ENCODE data around the gene AADACL2. TPM values are rescaled to one million over a fixed set of nuclear protein-coding genes. Genes with fewer than 3 reads are reported as not detected.

Gene AADACL2
- total RNA-seq: not detected

GRCh38 chr3:151733613-151734012 lies at the start of gene AADACL2:
TSS of gene AADACL2 (plus strand) at chr3:151733927. CDS start at chr3:151734036, 109 bp downstream.
- Mint-ChIP-seq H3K36me3 (no peaks in the 10 kb centered on the region), H3K4me3 (no peak within 1 kb of the TSS), H3K27me3 (no peaks in the 10 kb centered on the region), H3K27ac (no peak within 1 kb of the TSS), H3K9me3 (no peaks in the 10 kb centered on the region), H3K4me1 (no peaks in the 10 kb centered on the region)
- POLR2A ChIA-PET: no interaction called here
- no peak for ATAC-seq (ENCODE audit: low read depth)
- no peak for DNase-seq

DNA sequence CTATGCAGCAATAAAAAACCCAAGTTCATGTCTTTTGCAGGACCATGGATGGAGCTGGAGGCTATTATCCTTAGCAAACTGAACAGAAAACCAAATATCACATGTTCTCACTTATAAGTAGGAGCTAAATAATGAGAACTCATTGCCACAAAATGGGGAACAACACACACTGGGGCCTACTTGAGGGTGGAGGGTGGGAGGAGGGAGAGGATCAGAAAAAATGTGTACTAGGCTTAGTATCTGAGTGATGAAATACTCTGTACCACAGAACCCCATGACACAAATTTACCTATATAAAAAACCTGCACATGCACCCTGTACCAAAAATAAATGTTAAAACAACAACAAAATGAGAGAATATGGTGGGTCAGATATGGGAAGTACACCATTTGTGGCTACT lies 49.6 kb upstream of the AADACL2 start:
- Mint-ChIP-seq H3K9me3 (peaks cover 4% of the 10 kb centered on the region), H3K27me3 (peaks cover 3% of the 10 kb centered on the region), H3K4me1 (no peaks in the 10 kb centered on the region), H3K36me3 (no peaks in the 10 kb centered on the region), H3K4me3 (no peak overlapping the region), H3K27ac (no peak overlapping the region)
- ATAC-seq (ENCODE audit: low read depth) (no peak), DNase-seq (no peak)
- POLR2A ChIA-PET: no interaction called here

GRCh38 chr3:151686257-151686656 lies 47.5 kb upstream of the AADACL2 start:
- POLR2A ChIA-PET: no interaction called here
- DNase-seq (no peak), ATAC-seq (ENCODE audit: low read depth) (no peak)
- Mint-ChIP-seq H3K4me1 (no peaks in the 10 kb centered on the region), H3K27me3 (peaks cover 3% of the 10 kb centered on the region), H3K36me3 (no peaks in the 10 kb centered on the region), H3K27ac (no peak overlapping the region), H3K4me3 (no peak overlapping the region), H3K9me3 (peaks cover 4% of the 10 kb centered on the region)

DNA sequence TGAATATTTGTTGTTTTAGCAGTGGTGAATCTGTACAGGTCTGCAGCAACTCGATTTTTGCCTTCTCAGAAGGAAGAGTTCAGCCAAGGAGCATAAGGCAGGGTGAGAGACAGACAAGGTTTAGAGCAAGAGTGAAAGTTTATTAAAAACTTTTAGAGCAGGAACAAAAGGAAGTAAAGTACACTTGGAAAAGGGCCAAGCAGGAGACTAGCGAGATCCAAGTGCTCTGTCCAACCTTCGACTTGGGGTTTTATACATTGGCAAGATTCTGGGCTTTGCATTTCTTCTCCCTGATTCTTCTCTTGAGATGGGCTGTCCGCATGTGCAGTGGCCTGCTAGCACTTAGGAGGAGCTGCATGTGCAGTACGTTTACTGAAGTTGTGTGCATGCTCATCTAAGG lies 46.7 kb upstream of the AADACL2 start:
- no peak overlapping the region for H3K27ac Mint-ChIP-seq
- H3K4me1 Mint-ChIP-seq: no peaks in the 10 kb centered on the region
- no peaks in the 10 kb centered on the region for H3K36me3 Mint-ChIP-seq
- DNase-seq (no peak), ATAC-seq (ENCODE audit: low read depth) (no peak)
- peaks cover 2% of the 10 kb centered on the region for H3K9me3 Mint-ChIP-seq
- POLR2A ChIA-PET: no interaction called here
- H3K27me3 Mint-ChIP-seq: no peaks in the 10 kb centered on the region
- no peak overlapping the region for H3K4me3 Mint-ChIP-seq

DNA sequence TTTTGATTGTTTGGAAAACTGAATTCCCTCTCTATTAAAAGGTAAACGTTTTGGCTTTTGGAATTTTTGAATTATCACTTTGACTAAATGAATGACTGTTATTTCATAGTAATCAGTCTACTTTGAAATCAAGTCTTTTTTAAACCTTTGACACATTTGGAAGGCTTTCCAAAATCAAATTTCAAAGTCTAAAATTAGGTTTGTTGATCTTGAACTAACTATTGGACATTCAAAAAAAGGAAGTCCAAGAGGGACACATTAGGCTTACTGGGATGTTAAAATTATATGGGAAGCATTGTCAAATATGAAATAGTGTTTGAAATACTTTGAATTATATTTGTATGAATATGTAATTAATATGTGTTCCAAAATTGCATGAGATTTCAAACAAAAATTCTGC lies 45.2 kb upstream of the AADACL2 start:
- no peak for ATAC-seq (ENCODE audit: low read depth)
- H3K4me3 Mint-ChIP-seq: no peak overlapping the region
- H3K36me3 Mint-ChIP-seq: no peaks in the 10 kb centered on the region
- no peaks in the 10 kb centered on the region for H3K27me3 Mint-ChIP-seq
- no peak for DNase-seq
- POLR2A ChIA-PET: no interaction called here
- H3K9me3 Mint-ChIP-seq: no peaks in the 10 kb centered on the region
- no peaks in the 10 kb centered on the region for H3K4me1 Mint-ChIP-seq
- no peak overlapping the region for H3K27ac Mint-ChIP-seq

- H3K4me1 Mint-ChIP-seq: no peaks in the 10 kb centered on the region
- no peaks in the 10 kb centered on the region for H3K36me3 Mint-ChIP-seq
- H3K27ac Mint-ChIP-seq: no peak overlapping the region
- POLR2A ChIA-PET: no interaction called here
- H3K4me3 Mint-ChIP-seq: no peak overlapping the region
- DNase-seq (no peak), ATAC-seq (ENCODE audit: low read depth) (no peak)
- H3K9me3 Mint-ChIP-seq: no peaks in the 10 kb centered on the region
- H3K27me3 Mint-ChIP-seq: no peaks in the 10 kb centered on the region
Observed at GRCh38 chr3:151690645-151691044, 43.1 kb upstream of the AADACL2 start.

DNA sequence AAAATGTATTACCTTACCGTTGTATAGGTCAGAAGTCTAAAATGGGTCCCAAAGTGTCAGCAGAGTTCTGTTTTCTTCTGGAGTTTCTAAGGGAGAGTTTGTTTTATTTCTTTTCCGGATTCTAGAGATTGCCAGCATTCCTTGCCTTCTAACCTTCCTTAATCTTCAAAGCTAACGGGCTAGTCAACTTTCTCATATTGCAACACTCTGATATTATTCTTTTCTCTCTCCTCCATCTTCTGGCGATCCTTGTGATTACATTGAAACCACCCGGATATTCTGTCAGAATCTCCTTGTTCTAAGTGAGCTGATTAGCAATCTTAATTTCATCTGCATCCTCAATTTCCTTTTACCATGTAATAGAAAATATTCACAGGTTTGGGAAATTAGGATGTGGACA lies 36.2 kb upstream of the AADACL2 start:
- Mint-ChIP-seq H3K36me3 (no peaks in the 10 kb centered on the region), H3K9me3 (peaks cover 2% of the 10 kb centered on the region), H3K27ac (no peak overlapping the region), H3K4me1 (no peaks in the 10 kb centered on the region), H3K4me3 (no peak overlapping the region), H3K27me3 (no peaks in the 10 kb centered on the region)
- POLR2A ChIA-PET: no interaction called here
- DNase-seq (no peak), ATAC-seq (ENCODE audit: low read depth) (no peak)

DNA sequence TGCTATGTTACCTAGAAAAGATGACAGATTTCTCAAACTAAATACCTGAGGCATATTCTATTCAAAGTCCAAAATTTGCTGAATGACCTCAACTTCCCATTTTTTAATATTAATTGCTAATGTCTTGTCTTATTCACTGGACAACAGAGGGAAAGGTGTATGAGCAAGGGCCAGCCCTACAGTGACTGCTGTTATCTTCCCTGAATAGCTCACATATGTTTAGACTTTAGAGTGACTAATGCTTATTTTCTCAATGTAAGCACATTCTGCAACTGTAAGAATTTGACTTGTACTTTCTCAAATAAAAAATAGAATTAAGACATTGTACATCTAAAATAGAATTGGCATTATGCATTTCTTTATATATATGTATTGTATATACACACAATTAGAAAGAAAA lies 26.5 kb upstream of the AADACL2 start:
- no peak overlapping the region for H3K27ac Mint-ChIP-seq
- H3K4me3 Mint-ChIP-seq: no peak overlapping the region
- POLR2A ChIA-PET: no interaction called here
- no peak for ATAC-seq (ENCODE audit: low read depth)
- H3K4me1 Mint-ChIP-seq: no peaks in the 10 kb centered on the region
- H3K27me3 Mint-ChIP-seq: no peaks in the 10 kb centered on the region
- no peak for DNase-seq
- H3K9me3 Mint-ChIP-seq: peaks cover 2% of the 10 kb centered on the region
- H3K36me3 Mint-ChIP-seq: no peaks in the 10 kb centered on the region

- no peaks in the 10 kb centered on the region for H3K4me1 Mint-ChIP-seq
- no peak overlapping the region for H3K27ac Mint-ChIP-seq
- no peaks in the 10 kb centered on the region for H3K36me3 Mint-ChIP-seq
- DNase-seq (no peak), ATAC-seq (ENCODE audit: low read depth) (no peak)
- no peak overlapping the region for H3K4me3 Mint-ChIP-seq
- H3K9me3 Mint-ChIP-seq: no peaks in the 10 kb centered on the region
- POLR2A ChIA-PET: no interaction called here
- no peaks in the 10 kb centered on the region for H3K27me3 Mint-ChIP-seq
Observed at GRCh38 chr3:151708868-151709267, 24.9 kb upstream of the AADACL2 start.

GRCh38 chr3:151709847-151710246 lies 23.9 kb upstream of the AADACL2 start:
- ATAC-seq (ENCODE audit: low read depth) (no peak), DNase-seq (no peak)
- no peaks in the 10 kb centered on the region for H3K36me3 Mint-ChIP-seq
- POLR2A ChIA-PET: no interaction called here
- H3K27ac Mint-ChIP-seq: no peak overlapping the region
- H3K4me3 Mint-ChIP-seq: no peak overlapping the region
- no peaks in the 10 kb centered on the region for H3K4me1 Mint-ChIP-seq
- H3K9me3 Mint-ChIP-seq: no peaks in the 10 kb centered on the region
- no peaks in the 10 kb centered on the region for H3K27me3 Mint-ChIP-seq

- Mint-ChIP-seq H3K27ac (no peak overlapping the region), H3K9me3 (peaks cover 2% of the 10 kb centered on the region), H3K4me3 (no peak overlapping the region), H3K4me1 (no peaks in the 10 kb centered on the region), H3K27me3 (no peaks in the 10 kb centered on the region), H3K36me3 (no peaks in the 10 kb centered on the region)
- POLR2A ChIA-PET: no interaction called here
- ATAC-seq (ENCODE audit: low read depth) (no peak), DNase-seq (no peak)
Observed at GRCh38 chr3:151721294-151721693, 12.4 kb upstream of the AADACL2 start.

DNA sequence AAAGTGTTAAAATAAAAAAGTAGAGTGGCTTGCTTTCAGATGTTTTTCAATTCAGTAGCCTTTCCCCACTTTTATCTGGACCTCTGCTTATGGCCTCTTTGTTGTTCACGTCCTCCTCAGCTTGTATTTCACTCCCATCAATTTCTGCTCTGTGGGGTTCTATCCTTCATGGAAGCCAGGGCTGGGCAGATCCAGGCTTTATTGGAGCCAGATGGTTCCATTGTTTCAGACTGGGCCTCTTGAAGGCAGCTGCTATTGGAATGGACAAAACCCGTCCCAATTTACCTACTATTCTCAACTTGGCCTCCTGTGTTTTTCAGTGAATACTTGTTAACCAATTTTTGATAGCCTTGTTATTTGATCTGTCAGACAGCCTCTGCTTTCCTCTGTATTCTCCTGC lies 10.9 kb upstream of the AADACL2 start:
- no peaks in the 10 kb centered on the region for H3K27me3 Mint-ChIP-seq
- POLR2A ChIA-PET: no interaction called here
- H3K27ac Mint-ChIP-seq: no peak overlapping the region
- no peaks in the 10 kb centered on the region for H3K36me3 Mint-ChIP-seq
- H3K4me1 Mint-ChIP-seq: no peaks in the 10 kb centered on the region
- no peak overlapping the region for H3K4me3 Mint-ChIP-seq
- peaks cover 2% of the 10 kb centered on the region for H3K9me3 Mint-ChIP-seq
- ATAC-seq (ENCODE audit: low read depth): no peak
- no peak for DNase-seq

DNA sequence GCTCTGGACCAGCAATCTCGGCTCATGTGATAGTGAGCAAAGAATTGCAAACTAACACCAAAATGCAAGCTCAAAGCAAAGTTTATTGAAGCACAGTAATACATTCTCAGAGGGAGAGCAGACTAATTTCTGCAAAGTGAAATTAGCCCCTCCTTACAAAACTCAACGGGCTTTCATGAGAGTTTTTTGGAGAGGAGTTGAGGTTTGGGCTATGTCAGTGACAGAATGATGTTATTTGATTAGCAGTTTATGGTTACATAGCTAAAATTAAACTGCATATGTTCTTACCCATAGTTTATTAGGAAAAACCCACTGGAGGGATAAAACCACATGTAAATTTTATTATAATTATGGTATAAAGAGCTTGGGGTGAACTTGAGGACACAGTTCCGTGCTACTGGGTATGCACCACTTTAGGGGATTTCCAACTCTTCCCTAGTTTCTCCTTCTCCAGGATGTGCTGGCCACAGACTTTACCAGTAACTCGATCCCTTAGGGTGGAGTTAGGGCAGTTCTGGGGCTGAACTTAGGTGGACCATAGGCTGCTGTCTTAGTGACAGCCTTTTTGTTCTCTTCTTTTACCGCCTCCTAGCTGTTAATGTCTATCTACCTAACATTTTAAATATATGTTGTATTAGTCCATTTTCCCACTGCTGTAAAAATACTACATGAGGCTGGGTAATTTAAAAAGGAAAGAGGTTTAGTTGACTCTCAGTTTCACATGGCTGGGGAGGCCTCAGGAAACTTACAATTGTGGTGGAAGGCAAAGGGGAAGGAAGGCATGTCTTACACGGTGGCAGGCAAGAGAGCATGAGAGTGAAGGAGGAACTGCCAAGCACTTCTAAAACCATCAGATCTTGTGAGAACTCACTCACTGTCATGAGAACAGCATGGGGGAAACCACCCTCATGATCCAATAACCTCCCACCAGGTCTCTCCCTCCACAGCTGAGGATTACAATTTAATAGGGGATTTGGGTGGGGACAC lies 8.9 kb upstream of the AADACL2 start:
- Mint-ChIP-seq H3K4me3 (no peak overlapping the region), H3K9me3 (peaks cover 2% of the 10 kb centered on the region), H3K27ac (no peak overlapping the region), H3K27me3 (no peaks in the 10 kb centered on the region), H3K36me3 (no peaks in the 10 kb centered on the region), H3K4me1 (no peaks in the 10 kb centered on the region)
- no peak for ATAC-seq (ENCODE audit: low read depth)
- no peak for DNase-seq
- POLR2A ChIA-PET: no interaction called here

GRCh38 chr3:151726016-151726415 lies 7.7 kb upstream of the AADACL2 start:
- POLR2A ChIA-PET: no interaction called here

More at GRCh38 chr3:151726016-151726415, 7.7 kb upstream of the AADACL2 start:
- Mint-ChIP-seq H3K4me3 (no peak overlapping the region), H3K9me3 (peaks cover 2% of the 10 kb centered on the region), H3K27ac (no peak overlapping the region), H3K36me3 (no peaks in the 10 kb centered on the region), H3K27me3 (no peaks in the 10 kb centered on the region), H3K4me1 (no peaks in the 10 kb centered on the region)
- DNase-seq (no peak), ATAC-seq (ENCODE audit: low read depth) (no peak)
